Endodermal cell (in vitro differentiated cells): Measurements from ENCODE around the gene PRRT3. TPM values are rescaled to one million over a fixed set of nuclear protein-coding genes. Genes with fewer than 3 reads are reported as not detected.

Experiments used
- DNase-seq: peaks from one replicate; pipeline ENCODE4 v3.0.0-alpha.2; 2017
- H3K27ac ChIP-seq: 2 replicates; pipeline ENCODE4 v1.5.1; 2013; ENCODE audit warnings: mild to moderate bottlenecking, low read depth, low read length, moderate library complexity
- H3K27me3 ChIP-seq: 2 replicates; pipeline ENCODE4 v1.6.1; 2013; ENCODE audit warnings: mild to moderate bottlenecking, low read length, moderate library complexity; ENCODE audit not compliant: insufficient read depth, control insufficient read depth, poor library complexity, severe bottlenecking
- H3K36me3 ChIP-seq: 2 replicates; pipeline ENCODE4 v1.7.0; 2013; ENCODE audit warnings: mild to moderate bottlenecking, low read length, moderate library complexity; ENCODE audit not compliant: control insufficient read depth, insufficient read depth
- H3K4me1 ChIP-seq: one replicate; pipeline ENCODE4 v1.7.0; 2013; ENCODE audit warnings: low read length; ENCODE audit not compliant: control insufficient read depth, insufficient read depth
- H3K4me3 ChIP-seq: 2 replicates; pipeline ENCODE4 v1.5.1; 2013; ENCODE audit warnings: mild to moderate bottlenecking, low read length, moderate library complexity
- H3K9ac ChIP-seq: 2 replicates; pipeline ENCODE4 v1.6.1; 2013; ENCODE audit warnings: mild to moderate bottlenecking, low read length, moderate library complexity; ENCODE audit not compliant: poor library complexity, severe bottlenecking; ENCODE audit errors: extremely low read depth
- H3K9me3 ChIP-seq: 2 replicates; pipeline ENCODE4 v1.6.1; 2013; ENCODE audit warnings: mild to moderate bottlenecking, low read length, moderate library complexity; ENCODE audit not compliant: control insufficient read depth
- H3K27ac Mint-ChIP-seq: 2 replicates; pipeline ENCODE4 v1.8.0; 2020; ENCODE audit warnings: mixed read lengths
- H3K27me3 Mint-ChIP-seq: 2 replicates; pipeline ENCODE4 v1.8.0; 2021; ENCODE audit warnings: mild to moderate bottlenecking, mixed read lengths; ENCODE audit not compliant: insufficient read depth
- H3K36me3 Mint-ChIP-seq: 2 replicates; pipeline ENCODE4 v1.8.0; 2020; ENCODE audit warnings: low read depth, mixed read lengths
- H3K4me1 Mint-ChIP-seq: 2 replicates; pipeline ENCODE4 v1.8.0; 2020; ENCODE audit warnings: mixed read lengths
- H3K4me3 Mint-ChIP-seq: 2 replicates; pipeline ENCODE4 v1.8.0; 2020; ENCODE audit warnings: mild to moderate bottlenecking, moderate library complexity, mixed read lengths
- H3K9me3 Mint-ChIP-seq: 2 replicates; pipeline ENCODE4 v1.8.0; 2020; ENCODE audit warnings: mild to moderate bottlenecking, mixed read lengths
- WGBS, 2 experiments: methylation state at CpG; one replicate each; pipeline versions ENCODE4 v1.1.5 to v1.1.7; 2013; ENCODE audit warnings: missing lambda C conversion rate in 2 of 2, mixed read lengths in 1 of 2; ENCODE audit not compliant: insufficient coverage in 1 of 2, insufficient read length in 1 of 2; 5-methylcytosine and 5-hydroxymethylcytosine counted together
- total RNA-seq, 2 donors: library from RNA; stranded (reverse); fragmentation: NEBNext Ultra II Directional in 1 of 2; extraction: Animal tissue kit (Norgen Biotek cat#: 25700) in 1 of 2; gene quantifications; 2 replicates in 1 of 2; 3 replicates in 1 of 2; pipeline ENCODE4 v1.2.1, GENCODE V29; 2021
- TF ChIP-seq, protein P1 (sequence below): fragments of 200-600 bp; sonication (generic); conservative IDR thresholded peaks from 2 replicates; pipeline ENCODE4 v1.5.0; 2021; ENCODE audit warnings: antibody characterized with exemption, mild to moderate bottlenecking

Gene PRRT3
- total RNA-seq, 2 donors from 2014 or later = 7.4 to 11.3 TPM

DNA sequence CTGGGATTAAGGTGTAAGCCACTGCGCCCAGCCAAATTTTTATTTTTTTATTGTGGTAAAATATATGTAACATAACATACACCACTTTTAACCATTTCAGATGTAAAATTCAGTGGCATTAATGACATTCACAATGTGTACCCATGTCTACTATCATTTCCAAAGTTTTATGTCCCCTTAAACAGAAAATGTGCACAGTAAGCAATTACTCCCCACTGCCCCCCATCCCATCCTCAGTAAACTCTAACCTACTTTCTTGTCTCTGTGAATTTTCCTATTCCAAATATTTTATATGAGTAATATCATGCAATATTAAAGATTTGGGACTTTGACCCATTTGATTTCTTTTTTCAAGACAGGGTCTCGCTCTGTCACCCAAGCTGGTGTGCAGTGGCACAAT, 14.6 kb upstream of the PRRT3 start:
- H3K27me3 Mint-ChIP-seq = no peaks in the 10 kb centered on the region
- Histone ChIP-seq H3K36me3 (peaks cover 61% of the 10 kb centered on the region), H3K4me3 (no peak overlapping the region), H3K27ac (no peak overlapping the region), H3K9me3 (no peaks in the 10 kb centered on the region), H3K27me3 (no peaks in the 10 kb centered on the region), H3K9ac (no peak overlapping the region), H3K4me1 (no peaks in the 10 kb centered on the region)
- H3K4me1 Mint-ChIP-seq = no peaks in the 10 kb centered on the region
- WGBS, 2 experiments = 100% methylated on average over 1 of the region's 2 CpGs; no CpG with 5 or more reads in 1 of the 2 experiments
- H3K4me3 Mint-ChIP-seq = no peak overlapping the region
- TF ChIP-seq, protein P1, sequence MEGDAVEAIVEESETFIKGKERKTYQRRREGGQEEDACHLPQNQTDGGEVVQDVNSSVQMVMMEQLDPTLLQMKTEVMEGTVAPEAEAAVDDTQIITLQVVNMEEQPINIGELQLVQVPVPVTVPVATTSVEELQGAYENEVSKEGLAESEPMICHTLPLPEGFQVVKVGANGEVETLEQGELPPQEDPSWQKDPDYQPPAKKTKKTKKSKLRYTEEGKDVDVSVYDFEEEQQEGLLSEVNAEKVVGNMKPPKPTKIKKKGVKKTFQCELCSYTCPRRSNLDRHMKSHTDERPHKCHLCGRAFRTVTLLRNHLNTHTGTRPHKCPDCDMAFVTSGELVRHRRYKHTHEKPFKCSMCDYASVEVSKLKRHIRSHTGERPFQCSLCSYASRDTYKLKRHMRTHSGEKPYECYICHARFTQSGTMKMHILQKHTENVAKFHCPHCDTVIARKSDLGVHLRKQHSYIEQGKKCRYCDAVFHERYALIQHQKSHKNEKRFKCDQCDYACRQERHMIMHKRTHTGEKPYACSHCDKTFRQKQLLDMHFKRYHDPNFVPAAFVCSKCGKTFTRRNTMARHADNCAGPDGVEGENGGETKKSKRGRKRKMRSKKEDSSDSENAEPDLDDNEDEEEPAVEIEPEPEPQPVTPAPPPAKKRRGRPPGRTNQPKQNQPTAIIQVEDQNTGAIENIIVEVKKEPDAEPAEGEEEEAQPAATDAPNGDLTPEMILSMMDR = no peak
- DNase-seq = no peak
- no peak overlapping the region for H3K27ac Mint-ChIP-seq
- no peaks in the 10 kb centered on the region for H3K9me3 Mint-ChIP-seq
- H3K36me3 Mint-ChIP-seq = peaks cover 60% of the 10 kb centered on the region

DNA sequence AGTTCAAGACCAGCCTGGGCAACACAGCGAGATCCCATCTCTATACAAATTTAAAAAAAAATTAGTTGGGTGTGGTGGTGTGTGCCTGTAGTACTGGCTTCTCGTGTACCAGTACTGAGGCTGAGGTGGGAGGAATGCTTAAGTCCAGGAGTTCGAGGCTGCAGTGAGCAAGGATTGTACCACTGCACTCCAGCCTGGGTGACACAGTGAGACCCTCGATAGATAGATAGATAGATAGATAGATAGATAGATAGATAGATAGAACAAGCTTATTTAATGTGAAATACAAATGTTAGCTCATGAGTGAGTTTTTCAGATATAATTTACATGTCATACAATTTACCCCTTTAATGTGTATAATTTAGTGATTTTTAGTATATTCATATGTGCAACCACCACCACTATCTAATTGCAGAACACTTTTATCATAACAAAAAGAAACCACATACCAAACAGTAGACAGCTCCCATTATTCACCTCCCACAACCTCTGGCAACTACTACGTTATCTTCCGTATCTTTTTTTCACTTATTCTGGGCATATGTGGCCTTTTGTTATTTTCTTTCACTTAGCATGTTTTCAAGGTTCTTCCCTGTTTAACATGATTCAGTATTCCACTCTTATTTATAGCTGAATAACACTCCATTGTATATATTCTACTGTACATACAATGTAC, 13.1 kb upstream of the PRRT3 start:
- 90 to 97% methylated on average over 5 to 6 of the region's 6 CpGs for WGBS, 2 experiments
- Histone ChIP-seq H3K27me3 (no peaks in the 10 kb centered on the region), H3K9ac (no peak overlapping the region), H3K4me1 (no peaks in the 10 kb centered on the region), H3K4me3 (no peak overlapping the region), H3K36me3 (peaks cover 49% of the 10 kb centered on the region), H3K9me3 (no peaks in the 10 kb centered on the region), H3K27ac (no peak overlapping the region)
- H3K27ac Mint-ChIP-seq = no peak overlapping the region
- no peak overlapping the region for H3K4me3 Mint-ChIP-seq
- no peaks in the 10 kb centered on the region for H3K4me1 Mint-ChIP-seq
- H3K9me3 Mint-ChIP-seq = no peaks in the 10 kb centered on the region
- TF ChIP-seq, protein P1 = no peak
- no peaks in the 10 kb centered on the region for H3K27me3 Mint-ChIP-seq
- DNase-seq = no peak
- peaks cover 53% of the 10 kb centered on the region for H3K36me3 Mint-ChIP-seq

DNA sequence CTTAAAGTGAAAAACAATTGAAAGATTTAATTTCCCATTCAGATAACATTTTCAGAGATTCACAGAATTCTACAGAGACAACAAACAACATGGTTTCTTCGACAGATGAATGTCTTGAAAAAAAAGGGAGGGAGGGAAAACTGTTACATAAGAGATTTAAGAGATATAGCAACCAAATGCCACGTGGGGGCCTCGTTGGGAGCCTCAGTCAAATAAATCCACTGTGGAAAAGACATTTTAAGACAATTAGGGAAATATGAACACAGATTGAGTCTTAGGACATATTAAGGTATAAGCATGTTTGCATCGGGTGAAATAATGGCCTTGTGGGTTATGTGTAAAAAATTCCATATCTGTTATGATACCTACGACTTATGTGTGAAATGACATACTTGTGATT, 5.0 kb upstream of the PRRT3 start:
- 46 to 67% methylated on average over 2 to 4 of the region's 5 CpGs for WGBS, 2 experiments
- Mint-ChIP-seq H3K36me3 (peaks cover 5% of the 10 kb centered on the region), H3K9me3 (no peaks in the 10 kb centered on the region), H3K4me1 (peaks cover 13% of the 10 kb centered on the region), H3K4me3 (no peak overlapping the region), H3K27me3 (peaks cover 9% of the 10 kb centered on the region), H3K27ac (no peak overlapping the region)
- Histone ChIP-seq H3K4me3 (no peak overlapping the region), H3K36me3 (no peaks in the 10 kb centered on the region), H3K27me3 (no peaks in the 10 kb centered on the region), H3K4me1 (no peaks in the 10 kb centered on the region), H3K9me3 (no peaks in the 10 kb centered on the region), H3K27ac (no peak overlapping the region), H3K9ac (no peak overlapping the region)
- TF ChIP-seq, protein P1 = no peak
- no peak for DNase-seq
